Activated CD4-positive, alpha-beta memory T cell treated with anti-CD3 and anti-CD28 coated beads, Interleukin-2, amount 10 ng/mL, durations not matched to agents 7 days and 5 days (primary cell): ENCODE measurements around the gene GPR183. TPM values are rescaled to one million over a fixed set of nuclear protein-coding genes. Genes with fewer than 3 reads are reported as not detected.

ENCODE experiments used
- CTCF ChIA-PET: fragments of 350-600 bp; sonication (Branson Sonifier 250); formaldehyde crosslinking; loops from one replicate; lab custom pipeline; 2021; ENCODE audit warnings: antibody characterized with exemption, inconsistent platforms; lab: Charles Lee
- POLR2A ChIA-PET: fragments of 350-600 bp; sonication (Branson Sonifier 250); formaldehyde crosslinking; loops from one replicate; lab custom pipeline; 2021; ENCODE audit warnings: antibody characterized with exemption; lab: Charles Lee
- DNase-seq: peaks from one replicate; pipeline ENCODE4 v3.0.0-alpha.2; 2020
- H3K27ac Mint-ChIP-seq: one replicate; pipeline ENCODE4 v1.8.0; 2021; ENCODE audit warnings: mild to moderate bottlenecking, mixed read lengths
- H3K27me3 Mint-ChIP-seq: one replicate; pipeline ENCODE4 v1.8.0; 2021; ENCODE audit warnings: mixed read lengths
- H3K36me3 Mint-ChIP-seq: one replicate; pipeline ENCODE4 v1.8.0; 2021; ENCODE audit warnings: low read depth, mixed read lengths
- H3K4me1 Mint-ChIP-seq: one replicate; pipeline ENCODE4 v1.8.0; 2021; ENCODE audit warnings: mixed read lengths
- H3K4me3 Mint-ChIP-seq: one replicate; pipeline ENCODE4 v1.8.0; 2021; ENCODE audit warnings: mild to moderate bottlenecking, mixed read lengths
- H3K9me3 Mint-ChIP-seq: one replicate; pipeline ENCODE4 v1.8.0; 2021; ENCODE audit warnings: mixed read lengths
- total RNA-seq, 2 experiments: library from RNA; stranded (reverse); gene quantifications; one replicate each; pipeline ENCODE4 v1.2.3, GENCODE V29; 2021

GPR183 gene, protein sequence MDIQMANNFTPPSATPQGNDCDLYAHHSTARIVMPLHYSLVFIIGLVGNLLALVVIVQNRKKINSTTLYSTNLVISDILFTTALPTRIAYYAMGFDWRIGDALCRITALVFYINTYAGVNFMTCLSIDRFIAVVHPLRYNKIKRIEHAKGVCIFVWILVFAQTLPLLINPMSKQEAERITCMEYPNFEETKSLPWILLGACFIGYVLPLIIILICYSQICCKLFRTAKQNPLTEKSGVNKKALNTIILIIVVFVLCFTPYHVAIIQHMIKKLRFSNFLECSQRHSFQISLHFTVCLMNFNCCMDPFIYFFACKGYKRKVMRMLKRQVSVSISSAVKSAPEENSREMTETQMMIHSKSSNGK
- 10 to 100 TPM; 43.7 to 46.2 TPM for total RNA-seq

DNA sequence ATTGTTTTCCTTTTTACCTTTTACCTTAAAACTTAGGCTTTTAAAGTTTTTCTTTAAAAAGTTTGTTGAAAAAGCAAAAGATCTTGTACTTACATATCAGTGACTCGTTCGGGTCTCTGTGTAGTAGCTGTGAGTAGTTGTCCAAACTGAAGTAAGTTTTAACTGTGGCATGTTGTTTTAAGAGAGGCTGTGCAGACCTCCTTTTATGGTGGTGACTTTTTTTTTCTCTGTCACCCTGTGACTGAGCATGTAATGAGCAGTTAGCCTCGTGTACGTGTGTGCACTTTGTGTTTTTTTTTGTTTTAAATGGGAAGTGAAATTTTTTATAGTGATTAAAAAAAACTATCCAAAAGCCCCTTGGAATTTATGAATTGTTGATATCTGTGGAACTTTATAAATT is at the start of gene GPR183:
GPR183 (minus strand) TSS at position 153 of the 400 bp plus-strand sequence. CDS start 11,254 bp downstream, outside the sequence.
- ChIA-PET POLR2A (interaction anchor here (0.8 to 14.1 kb wide), 23 partner anchors 7 to 732 kb away, joined by 3 to 393 read pairs (median 6); partner anchors contain the start of genes GPR18 and UBAC2), CTCF (interaction anchor here (1.0 to 3.8 kb wide), 9 partner anchors 8 to 129 kb away, joined by 3 to 18 read pairs (median 6); no protein-coding TSS in a partner anchor)
- Mint-ChIP-seq H3K36me3 (peaks cover 37% of the 10 kb centered on the region), H3K9me3 (no peaks in the 10 kb centered on the region), H3K27ac (peak within 1 kb of the TSS; percentile 83), H3K4me3 (peak within 1 kb of the TSS; percentile 79), H3K27me3 (no peaks in the 10 kb centered on the region), H3K4me1 (peaks cover 82% of the 10 kb centered on the region)
- no peak for DNase-seq

DNA sequence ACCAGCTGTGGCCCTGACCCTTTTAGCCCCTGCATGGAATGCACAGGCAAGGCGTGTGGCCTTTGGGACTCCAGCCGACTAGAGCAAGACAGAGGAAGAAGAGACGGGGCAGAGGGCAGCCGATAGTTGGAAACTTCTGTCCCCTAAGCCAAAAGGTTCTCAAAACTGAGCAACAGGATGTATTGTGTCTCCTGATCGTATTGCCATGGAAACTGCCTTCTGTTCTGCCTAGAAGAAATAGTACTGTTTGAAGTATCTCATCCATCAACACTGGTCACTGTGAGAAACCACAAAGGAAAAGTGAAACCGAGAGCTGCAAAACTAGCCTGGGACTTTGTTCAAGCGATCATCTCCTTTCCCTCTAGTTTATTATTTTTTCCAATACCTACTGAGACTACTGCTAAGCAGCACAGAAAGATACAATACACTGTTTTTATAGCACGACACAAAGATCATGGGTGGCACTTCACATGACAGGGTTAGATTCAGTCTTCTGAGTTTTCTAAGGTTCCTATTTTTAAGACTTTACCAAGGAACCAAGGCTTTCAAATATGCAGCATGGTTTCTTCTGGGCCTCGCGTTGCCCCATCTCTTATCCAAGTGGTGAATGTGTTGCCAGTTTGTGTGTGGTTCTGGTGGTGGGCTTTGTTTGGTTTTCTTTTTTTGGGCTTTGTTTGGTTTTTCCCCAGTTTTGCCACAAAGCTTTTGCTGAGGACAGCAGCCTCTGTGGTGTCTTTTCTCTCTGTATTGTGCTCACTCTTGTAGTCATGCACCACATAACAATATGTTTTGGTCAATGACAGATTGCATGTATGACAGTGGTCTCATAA is 49.3 kb upstream of the GPR183 start:
- H3K36me3 Mint-ChIP-seq: peaks cover 41% of the 10 kb centered on the region
- peaks cover 99% of the 10 kb centered on the region for H3K4me1 Mint-ChIP-seq
- POLR2A ChIA-PET: interaction anchor here (0.7 to 12.9 kb wide), 20 partner anchors 10 to 157 kb away, joined by 3 to 349 read pairs (median 8); partner anchors contain the start of genes GPR18, GPR183 and UBAC2
- DNase-seq: peak; percentile 67
- H3K4me3 Mint-ChIP-seq: peak overlapping the region; percentile 56
- H3K27me3 Mint-ChIP-seq: no peaks in the 10 kb centered on the region
- peak overlapping the region; percentile 96 for H3K27ac Mint-ChIP-seq
- no peaks in the 10 kb centered on the region for H3K9me3 Mint-ChIP-seq
- CTCF ChIA-PET: interaction anchor here (0.8 to 2.9 kb wide), 7 partner anchors 11 to 87 kb away, joined by 3 to 17 read pairs (median 4); no protein-coding TSS in a partner anchor

DNA sequence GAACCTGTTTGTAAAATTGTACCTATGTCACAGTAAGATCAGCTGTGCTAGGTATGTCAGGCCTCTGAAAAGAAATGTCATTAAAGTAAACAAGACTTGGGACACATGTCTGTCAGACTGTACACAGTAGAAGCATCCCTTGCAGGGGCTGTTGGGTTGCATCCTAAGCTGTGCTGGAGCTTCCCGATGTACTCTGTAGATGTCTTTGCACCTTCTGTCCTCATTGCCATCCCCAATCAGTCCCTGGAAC is 48.7 kb upstream of the GPR183 start:
- H3K27ac Mint-ChIP-seq: peak overlapping the region; percentile 96
- H3K4me3 Mint-ChIP-seq: peak overlapping the region; percentile 56
- CTCF ChIA-PET: interaction anchor here (1.3 to 2.9 kb wide), 5 partner anchors 27 to 86 kb away, joined by 3 to 17 read pairs (median 5); no protein-coding TSS in a partner anchor
- H3K9me3 Mint-ChIP-seq: no peaks in the 10 kb centered on the region
- POLR2A ChIA-PET: interaction anchor here (0.7 to 12.9 kb wide), 19 partner anchors 10 to 156 kb away, joined by 3 to 349 read pairs (median 8); partner anchors contain the start of genes GPR18, GPR183 and UBAC2
- peaks cover 96% of the 10 kb centered on the region for H3K4me1 Mint-ChIP-seq
- no peaks in the 10 kb centered on the region for H3K27me3 Mint-ChIP-seq
- peaks cover 38% of the 10 kb centered on the region for H3K36me3 Mint-ChIP-seq
- DNase-seq: no peak

DNA sequence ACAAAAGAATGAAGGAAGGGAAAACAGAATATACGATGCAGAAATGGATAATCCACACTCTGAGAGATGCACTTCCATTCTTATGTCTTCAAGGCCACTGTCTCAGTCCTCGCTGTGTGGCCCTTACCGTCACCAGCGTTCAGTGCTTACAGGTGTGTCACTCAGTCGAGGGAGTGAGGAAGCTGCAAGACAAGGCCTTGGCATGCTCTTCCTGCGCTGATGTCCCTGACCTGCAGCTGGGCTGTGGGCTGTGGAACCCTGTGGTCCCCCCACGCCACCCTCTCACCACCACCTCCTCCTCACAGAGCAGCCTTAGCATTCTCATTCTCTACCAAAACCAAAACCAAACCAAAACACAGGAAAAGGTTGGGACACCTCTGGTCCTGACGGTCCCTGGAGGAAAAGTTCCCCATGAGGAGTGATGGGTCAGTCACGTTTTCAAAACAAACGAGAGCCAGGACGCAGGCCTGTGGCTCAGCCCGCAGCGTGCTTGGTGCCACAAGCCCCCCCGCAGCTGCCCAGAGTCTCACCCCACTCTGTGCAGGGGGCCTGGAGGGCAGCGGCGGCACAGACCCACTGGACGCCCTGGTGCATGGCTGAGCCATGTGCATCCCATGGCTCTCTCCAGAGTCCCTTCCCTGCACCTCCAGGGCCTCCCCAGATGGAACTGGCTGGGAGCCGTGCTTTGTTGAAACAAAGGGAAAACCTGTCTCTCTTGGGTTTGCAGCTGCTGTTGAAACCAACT is 48.2 kb upstream of the GPR183 start:
- peaks cover 38% of the 10 kb centered on the region for H3K36me3 Mint-ChIP-seq
- H3K4me1 Mint-ChIP-seq: peaks cover 95% of the 10 kb centered on the region
- DNase-seq: peak; percentile 31
- ChIA-PET POLR2A (interaction anchor here (0.7 to 12.9 kb wide), 19 partner anchors 11 to 156 kb away, joined by 3 to 349 read pairs (median 8); partner anchors contain the start of genes GPR183 and UBAC2), CTCF (interaction anchor here (1.2 to 4.2 kb wide), 7 partner anchors 27 to 86 kb away, joined by 3 to 24 read pairs (median 5); no protein-coding TSS in a partner anchor)
- H3K27ac Mint-ChIP-seq: peak overlapping the region; percentile 96
- H3K4me3 Mint-ChIP-seq: peak overlapping the region; percentile 56
- H3K27me3 Mint-ChIP-seq: no peaks in the 10 kb centered on the region
- no peaks in the 10 kb centered on the region for H3K9me3 Mint-ChIP-seq

GRCh38 chr13:99354371-99354951 is 47.3 kb upstream of the GPR183 start:
- ChIA-PET CTCF (interaction anchor here (0.9 to 4.2 kb wide), 5 partner anchors 12 to 85 kb away, joined by 3 to 24 read pairs (median 3); no protein-coding TSS in a partner anchor), POLR2A (interaction anchor here (1.0 to 12.9 kb wide), 8 partner anchors 12 to 52 kb away, joined by 3 to 349 read pairs (median 52); partner anchors contain the start of gene GPR183)
- Mint-ChIP-seq H3K4me1 (peaks cover 85% of the 10 kb centered on the region), H3K4me3 (peak overlapping the region; percentile 39), H3K36me3 (peaks cover 31% of the 10 kb centered on the region), H3K27ac (peak overlapping the region; percentile 96), H3K9me3 (no peaks in the 10 kb centered on the region), H3K27me3 (no peaks in the 10 kb centered on the region)
- DNase-seq: peak; percentile 54

GRCh38 chr13:99353836-99354235 is 46.6 kb upstream of the GPR183 start:
- Mint-ChIP-seq H3K27ac (peak overlapping the region; percentile 96), H3K36me3 (peaks cover 29% of the 10 kb centered on the region), H3K4me1 (peaks cover 79% of the 10 kb centered on the region), H3K27me3 (no peaks in the 10 kb centered on the region), H3K9me3 (no peaks in the 10 kb centered on the region), H3K4me3 (peak overlapping the region; percentile 39)
- DNase-seq: no peak
- CTCF ChIA-PET: interaction anchor here (0.9 to 4.2 kb wide), 5 partner anchors 13 to 84 kb away, joined by 3 to 24 read pairs (median 3); no protein-coding TSS in a partner anchor
- POLR2A ChIA-PET: interaction anchor here (1.3 to 12.9 kb wide), 7 partner anchors 13 to 51 kb away, joined by 4 to 349 read pairs (median 55); partner anchors contain the start of gene GPR183

DNA sequence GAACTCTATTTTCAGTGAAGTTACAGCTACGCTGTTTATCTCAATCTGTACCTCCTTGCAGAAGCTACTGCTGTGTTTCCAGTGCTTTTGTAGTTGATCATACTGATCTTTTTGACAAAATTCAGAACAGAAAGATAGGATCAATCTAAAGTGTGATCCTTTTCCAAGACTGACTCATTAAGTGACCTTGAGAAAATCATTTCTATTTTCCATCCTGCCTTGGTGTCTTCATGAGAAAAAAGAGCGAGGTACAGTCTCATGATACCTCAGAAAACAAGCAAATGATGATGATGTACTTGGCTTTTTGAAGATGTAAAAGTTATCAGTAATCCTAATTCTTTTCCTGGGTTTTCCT is 46.0 kb upstream of the GPR183 start:
- POLR2A ChIA-PET: interaction anchor here (1.2 to 12.9 kb wide), 15 partner anchors 8 to 153 kb away, joined by 3 to 349 read pairs (median 17); partner anchors contain the start of genes GPR183 and UBAC2
- H3K36me3 Mint-ChIP-seq: peaks cover 31% of the 10 kb centered on the region

GRCh38 chr13:99352351-99353245 is 45.4 kb upstream of the GPR183 start:
- peak; percentile 54 for DNase-seq
- Mint-ChIP-seq H3K4me3 (peak overlapping the region; percentile 40), H3K36me3 (peaks cover 32% of the 10 kb centered on the region), H3K27me3 (no peaks in the 10 kb centered on the region), H3K4me1 (peaks cover 76% of the 10 kb centered on the region), H3K9me3 (no peaks in the 10 kb centered on the region), H3K27ac (peak overlapping the region; percentile 60)
- CTCF ChIA-PET: interaction anchor here (0.7 to 4.2 kb wide), 21 partner anchors 11 to 87 kb away, joined by 3 to 24 read pairs (median 6); partner anchors contain the start of gene GPR183
- POLR2A ChIA-PET: interaction anchor here (0.9 to 12.9 kb wide), 24 partner anchors 7 to 152 kb away, joined by 3 to 349 read pairs (median 8); partner anchors contain the start of genes GPR183 and UBAC2

More for the DNA sequence above, 46.0 kb upstream of the GPR183 start:
- Mint-ChIP-seq H3K4me3 (peak overlapping the region; percentile 4), H3K4me1 (peaks cover 76% of the 10 kb centered on the region), H3K27ac (peak overlapping the region; percentile 60), H3K9me3 (no peaks in the 10 kb centered on the region), H3K27me3 (no peaks in the 10 kb centered on the region)
- CTCF ChIA-PET: interaction anchor here (0.7 to 4.2 kb wide), 10 partner anchors 12 to 83 kb away, joined by 3 to 24 read pairs (median 9); no protein-coding TSS in a partner anchor
- no peak for DNase-seq

DNA sequence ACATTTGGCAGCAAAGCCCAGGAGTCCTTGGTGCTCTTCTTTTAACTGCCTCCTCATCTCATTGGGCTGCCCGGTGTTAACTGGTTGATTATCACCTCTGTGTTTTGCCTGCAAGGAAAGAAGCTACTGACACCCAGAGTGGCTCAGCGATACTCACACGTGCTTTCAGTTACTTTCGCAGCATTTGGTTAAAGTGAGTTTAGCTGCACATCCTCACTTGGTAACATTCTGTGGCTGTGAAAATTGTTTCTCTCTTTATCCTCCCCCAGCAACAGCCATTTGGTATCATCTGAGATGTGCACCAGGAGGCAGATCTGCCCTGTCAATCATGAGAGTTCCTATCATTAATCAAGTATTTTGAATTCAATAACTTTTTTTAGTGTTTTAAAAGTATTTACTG is 44.6 kb upstream of the GPR183 start:
- CTCF ChIA-PET: interaction anchor here (0.8 to 4.2 kb wide), 21 partner anchors 10 to 86 kb away, joined by 3 to 24 read pairs (median 6); partner anchors contain the start of gene GPR183
- POLR2A ChIA-PET: interaction anchor here (0.9 to 12.9 kb wide), 24 partner anchors 8 to 152 kb away, joined by 3 to 349 read pairs (median 8); partner anchors contain the start of genes GPR183 and UBAC2
- Mint-ChIP-seq H3K4me1 (peaks cover 76% of the 10 kb centered on the region), H3K4me3 (peak overlapping the region; percentile 40), H3K27ac (peak overlapping the region; percentile 60), H3K27me3 (no peaks in the 10 kb centered on the region), H3K36me3 (peaks cover 39% of the 10 kb centered on the region), H3K9me3 (no peaks in the 10 kb centered on the region)
- DNase-seq: peak; percentile 45

GRCh38 chr13:99350191-99350590 is 43.0 kb upstream of the GPR183 start:
- H3K27me3 Mint-ChIP-seq: no peaks in the 10 kb centered on the region
- POLR2A ChIA-PET: no interaction called here
- CTCF ChIA-PET: no interaction called here

More at GRCh38 chr13:99350191-99350590, 43.0 kb upstream of the GPR183 start:
- Mint-ChIP-seq H3K4me3 (no peak overlapping the region), H3K27ac (no peak overlapping the region), H3K4me1 (peaks cover 69% of the 10 kb centered on the region), H3K36me3 (peaks cover 48% of the 10 kb centered on the region), H3K9me3 (no peaks in the 10 kb centered on the region)
- DNase-seq: no peak
